ENCODE results near the gene COQ4.

The COQ4 gene

DNA sequence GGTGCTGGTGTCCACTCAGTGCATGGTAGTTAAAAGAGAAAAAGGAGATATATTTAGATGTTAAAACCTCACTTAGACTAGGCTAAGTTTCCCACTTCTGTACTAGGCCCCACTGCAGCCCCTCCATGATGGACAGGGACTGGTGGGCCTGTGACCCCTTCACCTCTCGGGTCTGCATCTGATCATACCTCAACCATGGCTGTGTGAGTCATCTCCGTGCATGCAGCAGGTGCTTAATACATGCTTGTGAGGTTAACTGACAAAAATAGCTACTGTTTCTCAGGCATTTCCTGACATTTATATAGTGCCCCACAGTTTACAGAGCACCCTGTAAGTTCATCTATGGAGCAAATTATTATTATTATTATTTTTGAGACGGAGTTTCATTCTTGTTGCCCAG is 40.1 kb downstream of the COQ4 start:
- Histone ChIP-seq H3K9ac (ENCODE audit: low read depth, low read length) (no peak overlapping the region), H3K9me3 (ENCODE audit: insufficient read depth, low read length, severe bottlenecking) (no peaks in the 10 kb centered on the region), H3K4me1 (ENCODE audit: insufficient read depth, low read length) (peaks cover 17% of the 10 kb centered on the region), H3K4me2 (ENCODE audit: insufficient read depth, low read length) (no peak overlapping the region), H2AFZ (ENCODE audit: low read depth, low read length) (no peak overlapping the region), H3K4me3 (ENCODE audit: low read depth in 1 of 2, low read length in 2 of 2) (no peak overlapping the region), H3K27me3 (ENCODE audit: insufficient read depth, low read length, poor library complexity) (no peaks in the 10 kb centered on the region), H3K36me3 (ENCODE audit: insufficient read depth, low read length) (peaks cover 11% of the 10 kb centered on the region), H4K20me1 (ENCODE audit: insufficient read depth, low read length) (no peaks in the 10 kb centered on the region), H3K79me2 (ENCODE audit: insufficient read depth, low read length) (no peaks in the 10 kb centered on the region), H3K27ac (ENCODE audit: low read length) (no peak overlapping the region)
- no peak for DNase-seq
- no peak for ATAC-seq (ENCODE audit: insufficient read depth, low read depth)
- TF ChIP-seq, protein P1, sequence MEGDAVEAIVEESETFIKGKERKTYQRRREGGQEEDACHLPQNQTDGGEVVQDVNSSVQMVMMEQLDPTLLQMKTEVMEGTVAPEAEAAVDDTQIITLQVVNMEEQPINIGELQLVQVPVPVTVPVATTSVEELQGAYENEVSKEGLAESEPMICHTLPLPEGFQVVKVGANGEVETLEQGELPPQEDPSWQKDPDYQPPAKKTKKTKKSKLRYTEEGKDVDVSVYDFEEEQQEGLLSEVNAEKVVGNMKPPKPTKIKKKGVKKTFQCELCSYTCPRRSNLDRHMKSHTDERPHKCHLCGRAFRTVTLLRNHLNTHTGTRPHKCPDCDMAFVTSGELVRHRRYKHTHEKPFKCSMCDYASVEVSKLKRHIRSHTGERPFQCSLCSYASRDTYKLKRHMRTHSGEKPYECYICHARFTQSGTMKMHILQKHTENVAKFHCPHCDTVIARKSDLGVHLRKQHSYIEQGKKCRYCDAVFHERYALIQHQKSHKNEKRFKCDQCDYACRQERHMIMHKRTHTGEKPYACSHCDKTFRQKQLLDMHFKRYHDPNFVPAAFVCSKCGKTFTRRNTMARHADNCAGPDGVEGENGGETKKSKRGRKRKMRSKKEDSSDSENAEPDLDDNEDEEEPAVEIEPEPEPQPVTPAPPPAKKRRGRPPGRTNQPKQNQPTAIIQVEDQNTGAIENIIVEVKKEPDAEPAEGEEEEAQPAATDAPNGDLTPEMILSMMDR (IDR thresholded peaks at IDR 0.05; ENCODE audit: borderline replicate concordance, extremely low read depth, low read length, poor library complexity, severe bottlenecking) = no peak
- no peak for TF ChIP-seq EZH2 (IDR thresholded peaks at IDR 0.05; ENCODE audit: borderline replicate concordance, low read depth, low read length, severe bottlenecking)

DNA sequence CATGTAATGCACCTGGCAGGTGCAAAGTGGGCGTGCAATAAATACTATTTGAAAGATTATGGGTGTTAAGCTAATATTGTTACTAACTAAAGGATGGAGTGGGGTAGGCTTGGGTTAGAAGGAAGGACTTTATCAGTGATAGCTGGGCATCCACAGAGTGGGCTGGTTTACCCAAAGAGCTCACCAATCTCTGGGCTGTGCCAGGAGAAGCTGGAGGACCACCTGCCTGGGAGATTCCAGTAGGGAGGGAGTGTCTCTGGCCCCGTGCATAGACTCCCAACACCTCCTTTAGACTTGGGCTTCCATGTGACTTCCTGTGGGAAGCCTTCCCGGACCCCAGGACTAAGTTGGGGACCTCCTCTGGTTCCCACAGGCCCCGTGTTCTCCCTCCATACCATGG is 42.9 kb downstream of the COQ4 start:
- peak overlapping the region; percentile 68 for H3K9ac ChIP-seq (ENCODE audit: low read depth, low read length)
- peaks cover 23% of the 10 kb centered on the region for H3K4me1 ChIP-seq (ENCODE audit: insufficient read depth, low read length)
- peak overlapping the region; percentile 81 for H3K27ac ChIP-seq (ENCODE audit: low read length)
- H3K27me3 ChIP-seq (ENCODE audit: insufficient read depth, low read length, poor library complexity) = no peaks in the 10 kb centered on the region
- H3K79me2 ChIP-seq (ENCODE audit: insufficient read depth, low read length) = peaks cover 2% of the 10 kb centered on the region; the same call in 1 of the 2 replicates
- ATAC-seq (ENCODE audit: insufficient read depth, low read depth) = no peak
- H3K9me3 ChIP-seq (ENCODE audit: insufficient read depth, low read length, severe bottlenecking) = no peaks in the 10 kb centered on the region
- DNase-seq = no peak
- peak overlapping the region; percentile 67 for H3K4me2 ChIP-seq (ENCODE audit: insufficient read depth, low read length)
- peak overlapping the region; percentile 75 for H2AFZ ChIP-seq (ENCODE audit: low read depth, low read length)
- no peaks in the 10 kb centered on the region for H4K20me1 ChIP-seq (ENCODE audit: insufficient read depth, low read length)
- 0 out of 2 replicates have a peak, but pooled peaks cover 3% of the 10 kb centered on the region for H3K36me3 ChIP-seq (ENCODE audit: insufficient read depth, low read length)
- TF ChIP-seq EZH2 (IDR thresholded peaks at IDR 0.05; ENCODE audit: borderline replicate concordance, low read depth, low read length, severe bottlenecking) = no peak
- TF ChIP-seq, protein P1 (IDR thresholded peaks at IDR 0.05; ENCODE audit: borderline replicate concordance, extremely low read depth, low read length, poor library complexity, severe bottlenecking) = no peak
- H3K4me3 ChIP-seq (ENCODE audit: low read depth in 1 of 2, low read length in 2 of 2) = peak overlapping the region; percentile 5 to 54; a peak in 3 of 4 replicates

DNA sequence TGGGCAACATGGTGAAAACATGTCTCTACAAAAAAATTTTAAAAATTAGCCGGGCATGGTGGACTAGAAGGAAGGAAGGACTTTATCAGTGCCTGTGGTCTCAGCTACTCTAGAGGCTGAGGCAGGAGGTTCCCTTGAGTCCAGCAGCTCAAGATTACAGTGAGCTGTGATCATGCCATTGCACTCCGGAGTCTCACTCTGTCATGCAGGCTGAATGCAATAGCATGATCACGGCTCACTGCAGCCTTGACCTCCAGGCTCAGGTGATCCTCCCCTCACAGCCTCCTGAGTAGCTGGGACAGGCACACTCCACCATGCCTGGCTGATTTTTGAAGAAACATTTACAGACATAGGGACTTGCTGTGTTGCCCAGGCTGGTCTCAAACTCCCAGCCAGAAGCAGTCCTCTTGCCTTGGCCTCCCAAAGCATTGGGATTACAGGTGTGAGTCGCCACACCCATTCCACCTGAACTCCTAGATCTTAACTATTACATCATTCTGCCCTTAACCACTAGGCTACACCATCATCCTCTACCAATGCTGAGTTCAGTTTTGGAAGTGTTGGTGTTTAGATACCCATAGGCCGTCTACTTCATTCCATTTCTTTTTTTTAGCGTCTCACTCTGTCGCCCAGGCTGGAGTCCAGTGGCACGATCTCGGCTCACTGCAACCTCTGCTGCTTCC is 46.5 kb downstream of the COQ4 start:
- Histone ChIP-seq H3K4me2 (ENCODE audit: insufficient read depth, low read length) (no peak overlapping the region), H3K27me3 (ENCODE audit: insufficient read depth, low read length, poor library complexity) (no peaks in the 10 kb centered on the region), H3K4me3 (ENCODE audit: low read depth in 1 of 2, low read length in 2 of 2) (no peak overlapping the region), H4K20me1 (ENCODE audit: insufficient read depth, low read length) (peaks cover 10% of the 10 kb centered on the region; the same call in 1 of the 2 replicates), H3K4me1 (ENCODE audit: insufficient read depth, low read length) (peaks cover 44% of the 10 kb centered on the region), H3K27ac (ENCODE audit: low read length) (no peak overlapping the region), H3K36me3 (ENCODE audit: insufficient read depth, low read length) (peaks cover 4% of the 10 kb centered on the region), H3K9ac (ENCODE audit: low read depth, low read length) (no peak overlapping the region), H3K79me2 (ENCODE audit: insufficient read depth, low read length) (peaks cover 36% of the 10 kb centered on the region), H3K9me3 (ENCODE audit: insufficient read depth, low read length, severe bottlenecking) (no peaks in the 10 kb centered on the region), H2AFZ (ENCODE audit: low read depth, low read length) (no peak overlapping the region)
- DNase-seq (no peak), ATAC-seq (ENCODE audit: insufficient read depth, low read depth) (no peak)
- TF ChIP-seq, protein P1 (IDR thresholded peaks at IDR 0.05; ENCODE audit: borderline replicate concordance, extremely low read depth, low read length, poor library complexity, severe bottlenecking) = no peak
- no peak for TF ChIP-seq EZH2 (IDR thresholded peaks at IDR 0.05; ENCODE audit: borderline replicate concordance, low read depth, low read length, severe bottlenecking)
